C4-2B (cell line): ENCODE measurements around the gene DVL3.

Experiments used
- CTCF ChIP-seq: fragments of 450-650 bp; conservative IDR thresholded peaks from 2 replicates; pipeline ENCODE4 v1.5.1; 2017; ENCODE audit warnings: mild to moderate bottlenecking
- ZFX ChIP-seq: fragments of 450-650 bp; IDR thresholded peaks from 2 replicates; pipeline ENCODE4 v1.6.1; 2017

GRCh38 chr3:184160456-184160855 lies 5.3 kb downstream of the DVL3 start:
- no peak for TF ChIP-seq CTCF
- no peak for TF ChIP-seq ZFX
